MG63 (cell line): ENCODE measurements around the gene EGFR. TPM values are rescaled to one million over a fixed set of nuclear protein-coding genes. Genes with fewer than 3 reads are reported as not detected.
"Not testable (repeated sequence)": the region's sequence is repeated elsewhere in the genome, so short reads cannot be mapped to it uniquely, and the experiment has no call there.

Source experiments
- DNase-seq: peaks from one replicate; pipeline ENCODE4 v3.0.0-alpha.2; 2020
- H3K27me3 ChIP-seq: fragments of 250-450 bp; sonication (Bioruptor Pico); 2 replicates; pipeline ENCODE4 v1.5.1; 2020; ENCODE audit warnings: mild to moderate bottlenecking, moderate library complexity
- H3K36me3 ChIP-seq: fragments of 250-450 bp; sonication (Bioruptor Pico); 2 replicates; pipeline ENCODE4 v1.5.1; 2020; ENCODE audit warnings: mild to moderate bottlenecking, moderate library complexity
- H3K4me3 ChIP-seq: fragments of 250-450 bp; sonication (Bioruptor Pico); 2 replicates; pipeline ENCODE4 v1.5.1; 2020; ENCODE audit warnings: mild to moderate bottlenecking, moderate library complexity
- H3K9me3 ChIP-seq: fragments of 250-450 bp; sonication (Bioruptor Pico); 2 replicates; pipeline ENCODE4 v1.5.1; 2020; ENCODE audit warnings: mild to moderate bottlenecking, moderate library complexity
- total RNA-seq: library from RNA; depleted of rRNA; stranded (reverse); fragments of >200 nt; shearing (Covaris generic); gene quantifications from 2 replicates; pipeline ENCODE4 v1.2.3, GENCODE V29; 2014; ENCODE audit warnings: low replicate concordance

EGFR gene
- total RNA-seq, 1 experiment from 2014 or later: 20.3 TPM

- H3K9me3 ChIP-seq, H3K4me3 ChIP-seq, H3K27me3 ChIP-seq, DNase-seq: not testable (repeated sequence)
- peaks cover 69% of the 10 kb centered on the region for H3K36me3 ChIP-seq
Observed at GRCh38 chr7:55167296-55167695, 148.5 kb downstream of the EGFR start.

- Histone ChIP-seq H3K36me3 (peaks cover 62% of the 10 kb centered on the region), H3K9me3 (no peaks in the 10 kb centered on the region), H3K4me3 (no peak overlapping the region), H3K27me3 (no peaks in the 10 kb centered on the region)
- no peak for DNase-seq
Observed at GRCh38 chr7:55170335-55171069, 151.7 kb downstream of the EGFR start.

- no peak for DNase-seq
- peaks cover 58% of the 10 kb centered on the region for H3K36me3 ChIP-seq
- no peak overlapping the region for H3K4me3 ChIP-seq
- no peaks in the 10 kb centered on the region for H3K9me3 ChIP-seq
- no peaks in the 10 kb centered on the region for H3K27me3 ChIP-seq
Observed at GRCh38 chr7:55171157-55171556, 152.3 kb downstream of the EGFR start.

GRCh38 chr7:55172161-55172560 is 153.3 kb downstream of the EGFR start:
- Histone ChIP-seq H3K36me3 (peaks cover 62% of the 10 kb centered on the region), H3K9me3 (no peaks in the 10 kb centered on the region), H3K27me3 (no peaks in the 10 kb centered on the region), H3K4me3 (no peak overlapping the region)
- DNase-seq: no peak

- Histone ChIP-seq H3K36me3 (peaks cover 71% of the 10 kb centered on the region), H3K27me3 (no peaks in the 10 kb centered on the region)
Observed at GRCh38 chr7:55172881-55173609, 154.2 kb downstream of the EGFR start.

GRCh38 chr7:55173671-55174070 is 154.9 kb downstream of the EGFR start:
- Histone ChIP-seq H3K9me3 (no peaks in the 10 kb centered on the region), H3K36me3 (peaks cover 71% of the 10 kb centered on the region), H3K4me3 (no peak overlapping the region), H3K27me3 (no peaks in the 10 kb centered on the region)
- DNase-seq: no peak

More at GRCh38 chr7:55172881-55173609, 154.2 kb downstream of the EGFR start:
- no peak for DNase-seq
- H3K4me3 ChIP-seq: no peak overlapping the region
- no peaks in the 10 kb centered on the region for H3K9me3 ChIP-seq

GRCh38 chr7:55174456-55174855 is 155.6 kb downstream of the EGFR start:
- Histone ChIP-seq H3K9me3 (no peaks in the 10 kb centered on the region), H3K36me3 (peaks cover 79% of the 10 kb centered on the region), H3K4me3 (no peak overlapping the region), H3K27me3 (no peaks in the 10 kb centered on the region)
- DNase-seq: no peak

- Histone ChIP-seq H3K4me3 (no peak overlapping the region), H3K27me3 (no peaks in the 10 kb centered on the region), H3K36me3 (peaks cover 76% of the 10 kb centered on the region), H3K9me3 (no peaks in the 10 kb centered on the region)
- no peak for DNase-seq
Observed at GRCh38 chr7:55174856-55175255, 156.0 kb downstream of the EGFR start.

GRCh38 chr7:55177068-55177530 is 158.3 kb downstream of the EGFR start:
- no peak for DNase-seq
- Histone ChIP-seq H3K27me3 (no peaks in the 10 kb centered on the region), H3K9me3 (no peaks in the 10 kb centered on the region), H3K4me3 (no peak overlapping the region), H3K36me3 (peaks cover 72% of the 10 kb centered on the region)

- Histone ChIP-seq H3K36me3 (peaks cover 72% of the 10 kb centered on the region), H3K9me3 (no peaks in the 10 kb centered on the region), H3K27me3 (no peaks in the 10 kb centered on the region), H3K4me3 (no peak overlapping the region)
- DNase-seq: no peak
Observed at GRCh38 chr7:55177589-55178261, 158.9 kb downstream of the EGFR start.

- no peak for DNase-seq
- Histone ChIP-seq H3K27me3 (no peaks in the 10 kb centered on the region), H3K36me3 (peaks cover 73% of the 10 kb centered on the region), H3K4me3 (no peak overlapping the region), H3K9me3 (no peaks in the 10 kb centered on the region)
Observed at GRCh38 chr7:55178292-55178862, 159.6 kb downstream of the EGFR start.

- Histone ChIP-seq H3K36me3 (peaks cover 73% of the 10 kb centered on the region), H3K9me3 (no peaks in the 10 kb centered on the region)
- no peak for DNase-seq
Observed at GRCh38 chr7:55178863-55179773, 160.3 kb downstream of the EGFR start.

GRCh38 chr7:55179931-55180682 is 161.3 kb downstream of the EGFR start:
- H3K9me3 ChIP-seq: no peaks in the 10 kb centered on the region
- DNase-seq: no peak
- H3K27me3 ChIP-seq: no peaks in the 10 kb centered on the region
- no peak overlapping the region for H3K4me3 ChIP-seq
- peaks cover 76% of the 10 kb centered on the region for H3K36me3 ChIP-seq

More at GRCh38 chr7:55178863-55179773, 160.3 kb downstream of the EGFR start:
- Histone ChIP-seq H3K27me3 (no peaks in the 10 kb centered on the region), H3K4me3 (no peak overlapping the region)

GRCh38 chr7:55180963-55181542 is 162.2 kb downstream of the EGFR start:
- DNase-seq: no peak
- Histone ChIP-seq H3K27me3 (no peaks in the 10 kb centered on the region), H3K36me3 (peaks cover 82% of the 10 kb centered on the region), H3K9me3 (no peaks in the 10 kb centered on the region), H3K4me3 (no peak overlapping the region)

- H3K4me3 ChIP-seq: no peak overlapping the region
- no peak for DNase-seq
- H3K36me3 ChIP-seq: peaks cover 83% of the 10 kb centered on the region
- no peaks in the 10 kb centered on the region for H3K9me3 ChIP-seq
- no peaks in the 10 kb centered on the region for H3K27me3 ChIP-seq
Observed at GRCh38 chr7:55181762-55182161, 162.9 kb downstream of the EGFR start.
